Chondrocyte (in vitro differentiated cells): ENCODE measurements around the gene CATSPERE. TPM values are rescaled to one million over a fixed set of nuclear protein-coding genes. Genes with fewer than 3 reads are reported as not detected.
A peak's percentile ranks its signal among the peaks of the same experiment; 100 is the strongest.

ENCODE experiments used
- DNase-seq: peaks from one replicate; pipeline ENCODE4 v3.0.0; 2021; ENCODE audit warnings: mixed read lengths, low spot score
- H3K27ac Mint-ChIP-seq: one replicate; pipeline ENCODE4 v1.8.0; 2021; ENCODE audit warnings: mild to moderate bottlenecking, moderate library complexity, mixed read lengths; ENCODE audit not compliant: unreplicated experiment
- H3K27me3 Mint-ChIP-seq: 2 replicates; pipeline ENCODE4 v1.8.0; 2021; ENCODE audit warnings: low read depth, mixed read lengths
- H3K36me3 Mint-ChIP-seq: 2 replicates; pipeline ENCODE4 v1.8.0; 2021; ENCODE audit warnings: low read depth, mixed read lengths
- H3K4me1 Mint-ChIP-seq: 2 replicates; pipeline ENCODE4 v1.8.0; 2021; ENCODE audit warnings: low read depth, mild to moderate bottlenecking, mixed read lengths
- H3K4me3 Mint-ChIP-seq: one replicate; pipeline ENCODE4 v1.8.0; 2021; ENCODE audit warnings: mild to moderate bottlenecking, moderate library complexity, mixed read lengths; ENCODE audit not compliant: unreplicated experiment
- H3K9me3 Mint-ChIP-seq: 2 replicates; pipeline ENCODE4 v1.8.0; 2021; ENCODE audit warnings: low read depth, mixed read lengths
- CTCF ChIP-seq: fragments of 200-600 bp; sonication (generic); IDR thresholded peaks from 2 replicates; pipeline ENCODE4 v1.5.0; 2021; ENCODE audit warnings: antibody characterized with exemption, mild to moderate bottlenecking, moderate library complexity
- total RNA-seq: library from RNA; stranded (reverse); gene quantifications from 3 replicates; pipeline ENCODE4 v1.2.1, GENCODE V29; 2021

CATSPERE gene
- total RNA-seq, 1 donor from 2014 or later: 1.5 TPM

DNA sequence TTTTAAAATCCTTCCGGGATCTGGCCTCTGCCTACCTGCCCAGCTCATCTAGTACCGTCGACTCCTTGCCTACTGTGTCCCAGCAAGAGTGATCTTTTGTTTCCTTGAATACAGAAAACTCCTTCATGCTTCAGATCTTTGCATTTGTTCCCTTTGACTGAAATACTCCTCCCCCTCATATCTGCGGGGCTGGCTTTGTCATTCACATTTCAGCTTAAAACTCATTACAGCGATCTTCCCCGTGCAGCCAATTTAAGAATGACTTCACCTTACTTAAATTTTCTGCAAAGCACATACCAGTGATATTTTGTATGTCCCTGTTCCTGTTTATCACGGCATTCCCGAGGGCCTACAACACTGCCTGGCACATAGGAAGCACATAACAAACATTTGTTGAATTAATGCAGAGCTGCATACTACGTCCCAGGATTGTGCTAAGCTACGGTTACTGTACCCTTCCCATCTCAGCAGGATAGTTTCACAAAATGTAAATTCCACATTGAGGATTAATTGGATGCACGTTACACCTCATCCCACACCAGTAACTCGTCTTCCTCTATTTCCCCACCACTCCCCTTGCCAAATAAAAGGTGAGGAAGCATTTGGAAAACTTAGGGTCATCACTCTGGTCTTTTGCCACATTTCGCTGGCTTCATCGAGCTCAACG is 191.0 kb downstream of the CATSPERE start:
- no peaks in the 10 kb centered on the region for H3K9me3 Mint-ChIP-seq
- peaks cover 13% of the 10 kb centered on the region for H3K4me1 Mint-ChIP-seq
- no peaks in the 10 kb centered on the region for H3K27me3 Mint-ChIP-seq
- no peak for DNase-seq
- peak overlapping the region; percentile 80 for H3K4me3 Mint-ChIP-seq
- peak overlapping the region; percentile 82 for H3K27ac Mint-ChIP-seq
- TF ChIP-seq CTCF: no peak
- H3K36me3 Mint-ChIP-seq: peaks cover under 1% of the 10 kb centered on the region

DNA sequence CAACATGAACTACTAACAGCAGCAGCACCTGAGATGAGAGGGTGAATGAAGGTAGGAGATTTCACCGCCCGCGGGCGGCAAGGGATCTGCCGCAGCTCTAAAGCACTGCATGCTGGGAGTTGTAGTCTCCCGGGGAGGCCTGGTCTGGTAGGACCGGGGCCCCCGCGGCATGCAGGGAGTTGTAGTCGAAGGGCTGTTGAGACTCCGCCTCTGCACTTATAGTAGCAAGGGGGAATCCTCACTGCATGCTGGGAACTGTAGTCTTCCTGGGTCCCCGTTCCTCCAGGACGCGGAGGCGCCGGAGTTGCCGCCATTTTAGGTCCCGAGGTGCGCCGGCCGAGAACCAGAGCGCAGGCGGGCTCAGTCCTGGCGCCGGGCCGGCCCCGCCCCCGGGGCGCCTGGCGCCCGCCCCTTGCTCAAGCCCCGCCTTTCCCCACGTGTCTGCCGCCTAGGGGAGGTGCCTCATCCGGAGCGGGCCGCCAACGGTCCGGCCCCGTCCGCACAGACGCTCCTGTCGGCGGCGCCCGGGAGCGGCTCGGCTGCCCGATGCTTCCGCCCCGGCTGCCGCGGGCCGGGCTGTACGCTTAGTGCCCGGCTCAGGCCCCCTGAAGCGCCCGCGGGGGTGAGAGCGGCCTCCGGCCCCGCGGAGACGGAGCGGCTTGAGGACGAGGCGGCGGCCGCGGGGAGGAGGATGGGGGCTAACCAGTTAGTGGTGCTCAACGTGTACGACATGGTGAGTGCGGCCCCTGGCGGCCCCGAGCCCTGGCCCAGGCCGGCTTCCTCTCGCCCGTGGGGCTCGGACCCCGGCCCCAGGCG is 191.8 kb downstream of the CATSPERE start, which contains the start of gene DESI2:
Gene DESI2, plus strand, starts transcription at position 504 of the 816 bp plus-strand sequence. Its CDS starts 188 bp downstream, at position 692.
- peak; percentile 99 for DNase-seq

DNA sequence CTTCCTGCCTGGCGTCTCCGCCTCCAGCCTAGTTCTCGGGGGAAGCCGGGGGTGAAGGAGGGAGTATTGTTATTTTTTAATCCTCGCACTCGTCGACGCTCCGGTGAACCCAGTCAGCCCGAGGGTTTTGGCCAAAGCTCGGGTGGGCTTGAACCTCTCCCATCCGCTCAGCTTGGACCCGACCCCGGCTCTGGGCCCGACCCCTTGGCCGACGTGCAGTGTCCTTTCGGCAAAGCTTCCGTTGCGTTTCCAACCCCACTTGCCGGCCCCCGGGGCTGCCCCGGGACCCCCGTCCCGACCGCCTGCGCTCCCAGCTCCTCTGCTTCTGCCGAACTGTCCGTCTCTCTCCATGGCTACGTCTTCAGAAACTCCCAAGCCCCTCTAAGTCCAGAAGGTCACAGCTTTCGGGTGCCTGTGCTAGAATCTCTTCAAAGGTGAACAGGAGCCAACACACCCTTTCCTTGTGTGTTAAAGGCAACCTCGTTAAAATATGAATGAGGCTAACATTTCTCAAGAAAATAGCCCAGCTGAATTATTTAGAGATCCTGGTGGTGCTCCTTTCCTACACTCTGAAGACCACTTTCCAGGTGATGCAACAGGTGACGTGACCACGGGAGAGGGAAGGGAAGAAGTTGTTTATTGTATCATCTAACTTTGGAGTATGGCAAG is 192.5 kb downstream of the CATSPERE start:
- no peak for DNase-seq
- TF ChIP-seq CTCF: peak; percentile 54

More for the DNA sequence above, 191.8 kb downstream of the CATSPERE start, which contains the start of gene DESI2:
- Mint-ChIP-seq H3K9me3 (no peaks in the 10 kb centered on the region), H3K27me3 (no peaks in the 10 kb centered on the region), H3K4me1 (peaks cover 20% of the 10 kb centered on the region), H3K36me3 (peaks cover 4% of the 10 kb centered on the region), H3K4me3 (peak within 1 kb of the TSS; percentile 80), H3K27ac (peak within 1 kb of the TSS; percentile 82)
- TF ChIP-seq CTCF: peak; percentile 83

GRCh38 chr1:244654108-244655038 is 193.3 kb downstream of the CATSPERE start:
- H3K4me3 Mint-ChIP-seq: no peak overlapping the region
- no peaks in the 10 kb centered on the region for H3K9me3 Mint-ChIP-seq
- H3K36me3 Mint-ChIP-seq: peaks cover 5% of the 10 kb centered on the region
- no peak for DNase-seq
- H3K27me3 Mint-ChIP-seq: no peaks in the 10 kb centered on the region
- H3K4me1 Mint-ChIP-seq: peaks cover 32% of the 10 kb centered on the region
- H3K27ac Mint-ChIP-seq: no peak overlapping the region
- no peak for TF ChIP-seq CTCF

More for the DNA sequence above, 192.5 kb downstream of the CATSPERE start:
- Mint-ChIP-seq H3K36me3 (peaks cover 4% of the 10 kb centered on the region), H3K9me3 (no peaks in the 10 kb centered on the region), H3K4me3 (no peak overlapping the region), H3K27me3 (no peaks in the 10 kb centered on the region), H3K4me1 (peaks cover 27% of the 10 kb centered on the region), H3K27ac (no peak overlapping the region)
